Activated CD8-positive, alpha-beta memory T cell treated with anti-CD3 and anti-CD28 coated beads, Interleukin-2, amount 50 U/mL, for 48 hours (primary cell): ENCODE data around the gene ABCF3.

Source experiments
- DNase-seq: peaks from one replicate; pipeline ENCODE4 v3.0.0-alpha.2; 2020

Gene ABCF3

DNA sequence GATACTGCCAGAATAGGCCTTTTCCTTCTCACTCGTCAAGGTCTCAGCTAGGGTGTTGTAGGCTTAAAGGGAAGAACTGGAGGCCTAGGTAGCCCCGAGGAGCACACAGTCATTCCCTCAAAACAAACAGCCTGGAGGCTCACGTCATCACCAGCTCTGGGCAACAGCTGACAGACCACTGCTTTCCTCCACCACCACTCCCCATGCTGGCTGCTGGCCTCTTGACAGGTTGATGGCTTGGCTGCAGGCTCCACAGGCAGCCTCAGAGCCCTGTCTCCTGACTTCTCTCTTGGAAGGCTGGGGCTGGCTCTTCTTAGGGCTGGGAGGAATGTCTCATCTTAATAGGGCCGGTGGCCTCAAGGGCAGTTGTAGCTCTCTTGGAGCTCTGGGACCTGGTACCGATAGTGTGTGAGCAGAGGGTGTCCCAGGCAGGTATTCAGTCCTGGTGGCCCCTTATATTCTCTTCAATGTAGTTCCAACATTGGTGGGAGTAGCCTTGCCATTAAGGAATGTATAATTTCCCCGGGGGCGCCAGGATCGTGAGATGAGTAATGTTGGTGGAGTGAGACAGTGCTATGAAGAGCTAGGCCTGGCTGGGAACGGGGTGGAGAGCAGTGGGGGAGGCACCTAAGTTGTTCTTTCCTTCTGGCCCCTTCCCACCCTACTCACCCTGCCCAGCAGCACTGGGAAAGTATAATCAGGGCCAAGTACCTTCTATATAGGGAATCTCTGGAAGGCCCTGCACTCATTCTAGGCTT lies 17.5 kb upstream of the ABCF3 start:
- no peak for DNase-seq

DNA sequence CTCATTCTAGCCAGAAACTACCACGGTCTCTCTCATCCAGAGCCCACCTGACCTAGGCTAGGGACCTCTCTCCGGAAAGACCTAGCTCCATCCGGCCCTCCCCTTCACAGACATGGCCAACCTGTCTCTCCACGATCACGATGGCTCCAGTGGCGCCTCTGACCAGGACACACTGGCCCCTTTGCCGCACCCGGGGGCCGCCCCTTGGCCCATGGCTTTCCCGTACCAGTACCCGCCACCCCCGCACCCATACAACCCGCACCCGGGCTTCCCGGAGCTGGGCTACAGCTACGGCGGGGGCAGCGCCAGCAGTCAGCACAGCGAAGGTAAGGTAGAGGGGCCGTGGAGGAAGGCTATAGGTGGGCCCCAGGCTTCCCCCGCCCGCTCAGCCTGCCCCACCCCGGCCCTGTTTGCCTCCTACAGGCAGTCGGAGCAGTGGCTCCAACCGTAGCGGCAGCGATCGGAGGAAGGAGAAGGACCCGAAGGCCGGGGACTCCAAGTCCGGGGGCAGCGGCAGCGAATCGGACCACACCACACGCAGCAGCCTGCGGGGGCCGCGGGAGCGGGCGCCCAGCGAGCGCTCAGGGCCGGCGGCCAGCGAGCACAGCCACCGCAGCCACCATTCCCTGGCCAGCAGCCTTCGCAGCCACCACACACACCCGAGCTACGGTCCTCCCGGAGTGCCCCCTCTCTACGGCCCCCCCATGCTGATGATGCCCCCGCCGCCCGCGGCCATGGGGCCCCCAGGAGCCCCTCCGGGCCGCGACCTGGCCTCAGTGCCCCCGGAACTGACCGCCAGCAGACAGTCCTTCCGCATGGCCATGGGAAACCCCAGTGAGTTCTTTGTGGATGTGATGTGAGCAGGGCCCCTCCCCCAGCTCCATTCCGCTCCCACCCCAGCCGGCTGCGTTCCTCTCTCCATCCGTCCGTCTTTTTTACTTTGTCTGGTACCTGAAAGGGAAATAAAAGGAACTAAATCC lies 15.8 kb upstream of the ABCF3 start:
- DNase-seq, result no peak

- no peak for DNase-seq
Observed at GRCh38 chr3:184171562-184171961, 14.4 kb upstream of the ABCF3 start.

DNA sequence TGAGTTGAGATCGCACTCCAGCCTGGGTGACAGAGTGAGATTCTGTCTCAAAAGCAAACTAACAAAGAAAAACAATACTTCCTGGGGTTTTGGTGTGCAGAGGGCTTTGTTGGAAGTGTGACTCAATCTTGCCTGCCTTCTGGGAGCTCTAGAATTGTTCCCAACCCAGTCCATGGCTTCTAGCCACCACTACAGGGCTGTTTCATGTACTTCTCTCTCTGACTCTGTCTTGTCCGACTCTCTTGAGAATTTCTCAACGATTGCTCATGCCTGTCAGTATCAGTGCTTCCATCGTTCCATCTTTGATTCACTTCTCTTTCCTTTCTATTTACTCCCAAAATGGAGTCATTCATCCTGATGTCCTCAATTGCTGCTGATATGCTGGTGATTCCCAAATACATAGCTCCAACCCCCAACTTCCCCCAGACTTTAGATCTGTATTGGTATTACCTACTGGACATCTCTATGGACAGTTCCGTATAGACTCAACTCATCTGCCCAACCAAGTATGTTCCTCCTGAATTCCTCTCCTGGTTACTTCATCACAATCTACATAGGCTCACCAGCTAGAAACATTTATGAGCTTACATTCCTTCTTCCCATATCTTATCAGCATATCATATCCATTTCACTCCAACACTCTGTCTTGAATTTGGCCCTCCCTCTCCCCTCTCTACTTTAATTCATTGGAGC lies 13.2 kb upstream of the ABCF3 start:
- DNase-seq, result no peak

GRCh38 chr3:184173374-184173722 lies 12.7 kb upstream of the ABCF3 start:
- DNase-seq, result no peak

GRCh38 chr3:184174284-184174645 lies 11.7 kb upstream of the ABCF3 start:
- DNase-seq, result no peak

- peak; percentile 98 for DNase-seq
Observed at GRCh38 chr3:184174646-184175492, 11.1 kb upstream of the ABCF3 start, which contains the start of gene AP2M1. TSS of gene AP2M1 (plus strand) at chr3:184174855. CDS start at chr3:184176994, 2,139 bp downstream.

DNA sequence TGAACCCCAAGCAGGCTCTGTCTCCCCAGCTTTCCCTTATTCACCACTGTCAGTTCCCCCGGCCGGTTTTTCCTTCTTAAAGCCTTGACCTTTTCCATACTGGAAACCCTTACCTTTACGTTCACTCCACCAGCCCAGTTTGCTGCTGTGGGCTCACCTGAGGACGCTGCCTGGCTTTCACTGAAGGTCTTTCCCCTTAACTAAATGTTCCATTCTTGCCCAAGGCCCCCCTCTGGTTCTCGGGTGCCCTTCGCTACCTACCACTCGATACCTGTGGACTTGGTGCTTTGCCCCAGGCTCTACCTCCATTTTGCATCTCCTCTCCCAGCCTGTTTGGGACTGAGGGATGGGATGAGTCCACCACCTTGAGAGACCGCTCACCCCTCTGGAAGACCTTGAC lies 10.5 kb upstream of the ABCF3 start:
- DNase-seq, result no peak

DNA sequence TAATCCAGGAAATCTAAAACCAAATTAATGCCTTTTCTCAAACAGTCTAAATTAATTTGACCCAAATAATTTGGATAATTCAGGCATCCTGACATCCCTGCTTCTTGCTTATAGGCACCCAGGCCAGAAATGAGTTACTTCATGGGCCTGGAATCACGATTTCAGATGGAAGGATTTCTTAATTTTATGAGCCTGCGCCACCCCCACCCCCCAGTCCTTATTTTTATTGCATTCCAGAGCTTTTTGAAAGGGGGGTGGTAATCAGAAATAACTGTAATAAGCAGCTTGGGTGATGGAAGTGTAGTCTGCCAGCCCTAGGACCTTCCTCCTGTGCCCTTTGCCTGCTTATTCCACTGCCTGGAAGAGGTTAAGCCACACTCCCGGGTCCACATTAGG lies 10.0 kb upstream of the ABCF3 start:
- DNase-seq, result no peak

DNA sequence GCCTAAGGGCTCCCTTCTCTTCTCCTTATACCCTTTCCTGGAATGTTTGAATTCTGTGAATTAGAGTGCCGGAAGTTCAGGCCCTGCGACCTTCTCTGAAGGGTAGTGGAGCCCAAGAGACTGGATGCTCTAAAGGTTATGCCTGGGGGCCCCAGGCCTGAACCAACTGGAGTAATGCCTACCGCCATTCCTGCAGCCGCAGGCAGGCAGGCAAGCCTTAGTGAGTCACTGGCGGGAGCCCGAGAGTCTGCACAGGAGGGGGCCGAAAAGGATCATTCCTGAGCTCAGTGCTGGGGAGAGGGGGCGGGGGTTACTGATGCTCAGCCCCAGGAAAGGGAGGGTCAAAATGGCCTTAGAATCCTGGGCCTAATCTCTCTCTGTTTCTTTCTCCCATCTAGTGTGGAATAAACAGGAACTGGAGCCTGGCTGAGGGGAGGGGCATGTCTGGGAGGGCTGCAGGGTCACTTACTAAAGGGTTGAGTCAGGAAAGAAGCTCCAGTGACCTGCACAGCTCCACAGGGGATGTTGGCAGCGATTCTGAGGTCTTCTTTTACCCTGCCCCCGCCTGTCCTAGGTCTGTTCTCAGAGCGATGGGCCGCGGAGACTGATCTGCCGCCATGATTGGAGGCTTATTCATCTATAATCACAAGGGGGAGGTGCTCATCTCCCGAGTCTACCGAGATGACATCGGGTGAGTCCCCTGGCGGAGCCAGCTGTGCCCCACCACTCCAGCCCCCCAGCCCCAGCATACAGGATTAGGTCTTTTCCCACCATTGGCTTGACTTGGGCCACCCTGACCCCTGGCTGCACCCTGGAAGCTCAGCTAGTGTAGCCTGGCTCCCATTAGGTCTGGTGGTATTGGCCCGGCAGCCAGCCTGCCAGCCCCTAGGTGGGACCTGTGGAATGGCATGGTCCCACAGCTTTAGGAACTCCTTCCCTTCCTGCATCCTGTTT lies 9.3 kb upstream of the ABCF3 start:
- no peak for DNase-seq

DNA sequence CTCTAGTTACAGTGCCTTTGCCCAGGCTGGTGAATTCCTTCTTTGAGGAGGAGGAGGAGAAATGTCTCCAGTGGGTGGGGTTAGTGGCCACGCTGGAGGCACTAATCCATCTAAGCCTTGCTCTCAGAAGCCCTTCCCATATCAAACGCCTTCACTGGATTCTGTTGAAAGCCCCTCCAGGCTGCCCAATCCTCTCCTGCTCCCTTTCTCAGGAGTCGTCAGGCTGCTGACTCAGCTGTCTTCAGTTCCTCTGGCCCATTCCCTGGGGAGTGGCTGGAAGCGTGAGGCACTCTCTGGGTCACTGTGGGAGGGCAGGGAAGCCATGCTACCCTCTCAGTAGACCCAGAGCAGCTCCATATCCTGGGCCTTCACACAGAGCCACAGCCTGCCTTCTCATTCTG lies 8.7 kb upstream of the ABCF3 start:
- no peak for DNase-seq

- no peak for DNase-seq
Observed at GRCh38 chr3:184177767-184178306, 8.2 kb upstream of the ABCF3 start.

GRCh38 chr3:184178521-184179138 lies 7.4 kb upstream of the ABCF3 start:
- no peak for DNase-seq

DNA sequence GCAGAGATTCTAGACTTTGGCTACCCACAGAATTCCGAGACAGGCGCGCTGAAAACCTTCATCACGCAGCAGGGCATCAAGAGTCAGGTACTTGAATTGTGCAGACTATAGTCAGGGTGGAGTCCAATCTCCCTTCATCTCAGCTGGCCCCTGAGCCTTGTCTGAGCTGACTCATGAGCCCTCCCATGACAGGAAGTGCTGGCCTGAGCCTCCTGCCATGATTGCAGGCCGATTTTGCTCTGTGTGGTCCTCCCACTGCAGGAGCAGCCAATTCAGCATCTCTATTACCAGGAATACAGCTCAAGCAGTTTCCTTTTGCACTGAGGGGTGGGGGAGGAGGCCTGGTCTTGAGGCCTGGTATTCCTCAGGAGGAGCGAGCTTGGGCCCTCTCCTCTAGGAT lies 5.8 kb upstream of the ABCF3 start:
- no peak for DNase-seq

GRCh38 chr3:184181596-184181995 lies 4.4 kb upstream of the ABCF3 start:
- no peak for DNase-seq

DNA sequence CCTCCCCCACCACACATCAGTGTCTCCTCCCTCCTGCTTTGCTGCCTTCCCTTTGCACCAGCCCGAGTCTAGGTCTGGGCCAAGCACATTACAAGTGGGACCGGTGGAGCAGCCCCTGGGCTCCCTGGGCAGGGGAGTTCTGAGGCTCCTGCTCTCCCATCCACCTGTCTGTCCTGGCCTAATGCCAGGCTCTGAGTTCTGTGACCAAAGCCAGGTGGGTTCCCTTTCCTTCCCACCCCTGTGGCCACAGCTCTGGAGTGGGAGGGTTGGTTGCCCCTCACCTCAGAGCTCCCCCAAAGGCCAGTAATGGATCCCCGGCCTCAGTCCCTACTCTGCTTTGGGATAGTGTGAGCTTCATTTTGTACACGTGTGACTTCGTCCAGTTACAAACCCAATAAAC lies 2.3 kb upstream of the ABCF3 start:
- DNase-seq, result no peak

GRCh38 chr3:184184546-184185230 lies 1.3 kb upstream of the ABCF3 start:
- no peak for DNase-seq

- DNase-seq, result peak; percentile 99
Observed at GRCh38 chr3:184185461-184186183, 377 bp upstream of the ABCF3 start.

DNA sequence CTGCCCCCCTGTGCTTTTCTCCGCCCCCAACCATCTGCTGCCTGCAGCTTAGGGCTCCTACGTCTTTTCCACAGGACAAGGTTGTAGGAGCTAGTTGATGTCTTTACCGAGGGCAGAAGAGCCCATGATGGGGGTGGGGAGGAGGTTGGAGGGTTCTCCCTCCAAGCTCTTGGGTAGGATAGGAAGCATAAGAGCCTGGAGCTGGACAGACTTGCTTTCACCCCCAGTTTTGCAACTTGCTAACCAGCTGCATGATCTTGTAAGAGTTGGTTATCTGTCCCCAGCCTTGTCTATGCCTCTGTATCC lies 856 bp downstream of the ABCF3 start:
- DNase-seq, result no peak
